ENCODE measurements around the gene DCST2.

The DCST2 gene

DNA sequence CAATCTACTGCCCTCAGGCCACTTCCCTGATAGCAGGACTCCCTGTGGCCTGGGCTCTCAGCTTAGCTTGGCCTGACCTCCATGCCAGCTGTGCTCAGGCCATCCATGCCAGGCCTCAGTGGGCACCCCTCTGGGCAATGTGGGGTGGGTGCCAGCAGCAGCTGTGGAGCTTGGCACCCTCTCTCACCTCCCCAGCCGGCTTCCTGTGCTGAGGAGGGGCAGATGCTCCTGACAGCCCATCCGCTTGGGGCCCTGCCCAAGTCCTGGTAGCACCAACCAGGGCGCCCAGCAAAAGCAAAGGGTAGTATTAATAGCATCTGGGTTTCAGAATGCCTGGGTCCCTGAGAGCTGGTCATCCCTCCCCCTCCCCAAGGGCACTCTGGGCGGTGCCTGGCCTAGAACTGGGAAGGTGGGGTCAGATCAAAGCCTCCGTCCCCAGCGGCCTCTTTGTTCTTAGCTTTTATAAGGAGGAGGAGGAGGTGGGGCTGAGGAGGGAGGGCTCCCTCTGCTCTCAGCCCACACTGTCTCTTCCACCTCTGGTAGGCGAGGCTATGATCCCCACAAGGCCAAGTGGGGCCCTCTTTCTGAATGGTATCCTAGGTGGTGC is 36.1 kb upstream of the DCST2 start:
- DNase-seq (ENCODE audit: low read depth) = no peak

DNA sequence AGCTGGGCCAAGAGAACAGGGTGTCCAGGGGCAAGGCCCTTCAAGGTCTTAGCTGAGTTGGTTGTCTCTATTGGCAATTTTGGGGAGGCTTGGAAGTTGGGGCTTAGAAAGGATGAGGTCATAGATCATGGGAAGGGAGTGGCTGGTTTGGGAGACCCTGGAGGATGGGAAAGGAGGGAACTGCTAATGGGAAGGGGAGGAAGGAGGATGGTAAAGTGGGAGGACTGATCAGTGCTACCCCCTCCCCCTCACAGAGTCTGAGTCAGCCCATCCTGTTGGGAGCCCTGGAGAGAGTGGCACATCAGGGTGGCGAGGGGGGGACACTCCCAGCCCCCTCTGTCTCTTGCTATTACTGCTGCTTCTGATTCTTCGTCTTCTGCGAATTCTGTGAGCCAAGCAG is 35.0 kb upstream of the DCST2 start:
- no peak for DNase-seq (ENCODE audit: low read depth)

DNA sequence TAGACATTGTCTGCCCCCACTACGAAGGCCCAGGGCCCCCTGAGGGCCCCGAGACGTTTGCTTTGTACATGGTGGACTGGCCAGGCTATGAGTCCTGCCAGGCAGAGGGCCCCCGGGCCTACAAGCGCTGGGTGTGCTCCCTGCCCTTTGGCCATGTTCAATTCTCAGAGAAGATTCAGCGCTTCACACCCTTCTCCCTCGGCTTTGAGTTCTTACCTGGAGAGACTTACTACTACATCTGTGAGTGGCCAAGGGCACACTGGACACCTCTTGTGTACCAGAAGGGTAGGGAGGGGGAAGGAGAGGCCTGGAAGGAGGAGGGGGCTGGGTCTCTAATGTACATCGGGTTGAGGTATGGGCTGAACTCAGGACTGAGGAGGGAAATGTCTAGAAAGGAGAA is 33.2 kb upstream of the DCST2 start:
- no peak for DNase-seq (ENCODE audit: low read depth)

DNA sequence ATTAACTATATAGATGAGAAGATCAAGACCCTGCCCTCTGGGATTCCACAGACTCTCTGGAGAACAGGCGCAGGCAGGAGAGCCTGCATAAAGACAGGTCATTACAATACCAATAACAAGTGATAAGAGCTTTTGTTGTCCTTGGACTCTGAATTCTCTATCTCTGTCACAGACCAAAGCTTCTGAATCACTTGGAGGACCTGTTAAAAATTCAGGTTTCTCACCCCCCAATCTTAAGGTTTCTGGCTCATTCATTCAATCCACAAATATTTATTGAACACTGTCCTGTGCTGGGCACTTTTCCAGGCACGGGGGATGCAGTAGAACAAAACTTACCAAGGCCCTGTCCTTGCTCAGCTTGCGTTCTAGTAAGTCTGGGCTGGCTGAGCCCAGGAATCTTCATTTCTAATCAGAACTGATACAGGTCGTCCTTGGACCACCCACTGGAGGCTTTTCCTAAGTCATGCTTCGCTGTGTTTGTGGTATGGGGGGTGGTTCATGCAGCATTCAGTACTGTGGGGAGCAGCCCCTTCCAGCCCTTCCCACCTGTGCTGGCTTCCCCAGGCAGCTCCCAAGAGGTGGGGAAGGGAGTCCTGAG is 31.4 kb upstream of the DCST2 start:
- no peak for DNase-seq (ENCODE audit: low read depth)

- peak; percentile 30 for DNase-seq (ENCODE audit: low read depth)
Observed at GRCh38 chr1:155064111-155064831, 30.7 kb upstream of the DCST2 start.

DNA sequence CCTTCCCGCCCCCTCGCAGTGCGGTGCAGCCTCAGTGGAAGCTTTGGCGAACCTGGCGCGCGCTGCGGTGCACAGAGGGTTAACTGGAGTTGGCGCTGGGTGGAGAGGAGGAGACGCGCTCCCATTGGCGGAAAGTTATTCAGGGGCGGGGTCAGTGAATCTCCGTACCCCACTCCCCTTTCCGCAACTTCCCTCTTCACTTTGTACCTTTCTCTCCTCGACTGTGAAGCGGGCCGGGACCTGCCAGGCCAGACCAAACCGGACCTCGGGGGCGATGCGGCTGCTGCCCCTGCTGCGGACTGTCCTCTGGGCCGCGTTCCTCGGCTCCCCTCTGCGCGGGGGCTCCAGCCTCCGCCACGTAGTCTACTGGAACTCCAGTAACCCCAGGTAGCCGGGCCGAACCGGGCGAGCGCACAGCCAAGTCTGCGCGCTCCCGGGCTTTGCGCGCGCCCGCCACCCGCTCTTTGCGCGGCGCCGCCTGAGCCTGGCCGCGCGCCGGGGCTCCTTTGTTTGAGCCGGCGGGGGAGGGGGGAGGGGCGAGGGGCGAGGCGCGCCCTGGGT is 30.0 kb upstream of the DCST2 start, which contains the start of gene EFNA4:
TSS of gene EFNA4 (plus strand) at position 191 of the 561 bp plus-strand sequence. CDS start at position 275, 84 bp downstream.
- peak; percentile 80 for DNase-seq (ENCODE audit: low read depth)

DNA sequence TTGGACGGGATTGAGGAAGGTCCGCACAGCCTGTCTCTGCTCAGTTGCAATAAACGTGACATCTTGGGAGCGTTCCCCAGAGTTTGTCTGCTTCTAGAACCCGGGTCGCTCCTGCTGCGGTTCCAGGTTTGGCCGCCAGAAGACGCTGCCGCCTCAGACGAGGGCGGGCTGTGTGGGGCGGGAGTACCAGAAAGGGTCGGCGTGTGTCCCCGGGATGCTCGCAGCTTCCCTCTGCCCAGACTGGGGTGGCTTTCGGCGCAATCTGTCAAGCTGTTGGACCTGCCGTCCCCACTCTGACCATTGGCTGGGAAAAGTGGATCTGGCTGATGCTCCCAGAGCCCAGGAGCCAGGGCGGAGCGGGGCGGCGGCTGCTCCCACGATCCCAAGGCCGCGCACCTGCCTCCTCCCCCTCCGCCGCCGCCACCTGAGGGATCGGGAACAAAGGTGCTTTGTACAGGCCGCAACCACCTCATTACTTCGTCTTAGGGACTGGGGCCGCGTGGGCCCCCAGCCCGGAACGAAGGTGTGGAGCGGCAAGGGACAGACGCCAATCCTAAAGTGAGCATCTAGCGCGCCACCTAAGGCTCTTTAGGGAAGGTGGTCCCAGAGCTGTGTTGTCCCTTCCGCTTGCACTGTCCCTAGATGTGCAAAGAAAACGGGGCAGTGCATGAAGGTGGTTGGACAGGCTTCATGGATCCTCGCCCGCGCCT is 29.3 kb upstream of the DCST2 start:
- no peak for DNase-seq (ENCODE audit: low read depth)

GRCh38 chr1:155062151-155062686 is 28.6 kb upstream of the DCST2 start:
- no peak for DNase-seq (ENCODE audit: low read depth)

- peak; percentile 77 for DNase-seq (ENCODE audit: low read depth)
Observed at GRCh38 chr1:155061381-155062150, 28.0 kb upstream of the DCST2 start.

GRCh38 chr1:155060736-155061135 is 27.2 kb upstream of the DCST2 start:
- no peak for DNase-seq (ENCODE audit: low read depth)

DNA sequence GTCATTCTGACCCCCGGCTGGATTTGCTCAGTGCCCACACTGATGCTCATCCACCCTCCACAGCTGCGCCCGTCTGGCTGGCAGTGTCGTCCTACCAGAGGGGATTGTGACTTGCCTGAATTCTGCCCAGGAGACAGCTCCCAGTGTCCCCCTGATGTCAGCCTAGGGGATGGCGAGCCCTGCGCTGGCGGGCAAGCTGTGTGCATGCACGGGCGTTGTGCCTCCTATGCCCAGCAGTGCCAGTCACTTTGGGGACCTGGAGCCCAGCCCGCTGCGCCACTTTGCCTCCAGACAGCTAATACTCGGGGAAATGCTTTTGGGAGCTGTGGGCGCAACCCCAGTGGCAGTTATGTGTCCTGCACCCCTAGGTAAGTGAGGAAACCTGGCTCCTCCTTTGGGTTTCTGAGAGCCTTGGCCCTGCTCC is 24.2 kb upstream of the DCST2 start:
- no peak for DNase-seq (ENCODE audit: low read depth)

- no peak for DNase-seq (ENCODE audit: low read depth)
Observed at GRCh38 chr1:155057104-155057503, 23.5 kb upstream of the DCST2 start.

- no peak for DNase-seq (ENCODE audit: low read depth)
Observed at GRCh38 chr1:155053531-155054105, 20.0 kb upstream of the DCST2 start.

DNA sequence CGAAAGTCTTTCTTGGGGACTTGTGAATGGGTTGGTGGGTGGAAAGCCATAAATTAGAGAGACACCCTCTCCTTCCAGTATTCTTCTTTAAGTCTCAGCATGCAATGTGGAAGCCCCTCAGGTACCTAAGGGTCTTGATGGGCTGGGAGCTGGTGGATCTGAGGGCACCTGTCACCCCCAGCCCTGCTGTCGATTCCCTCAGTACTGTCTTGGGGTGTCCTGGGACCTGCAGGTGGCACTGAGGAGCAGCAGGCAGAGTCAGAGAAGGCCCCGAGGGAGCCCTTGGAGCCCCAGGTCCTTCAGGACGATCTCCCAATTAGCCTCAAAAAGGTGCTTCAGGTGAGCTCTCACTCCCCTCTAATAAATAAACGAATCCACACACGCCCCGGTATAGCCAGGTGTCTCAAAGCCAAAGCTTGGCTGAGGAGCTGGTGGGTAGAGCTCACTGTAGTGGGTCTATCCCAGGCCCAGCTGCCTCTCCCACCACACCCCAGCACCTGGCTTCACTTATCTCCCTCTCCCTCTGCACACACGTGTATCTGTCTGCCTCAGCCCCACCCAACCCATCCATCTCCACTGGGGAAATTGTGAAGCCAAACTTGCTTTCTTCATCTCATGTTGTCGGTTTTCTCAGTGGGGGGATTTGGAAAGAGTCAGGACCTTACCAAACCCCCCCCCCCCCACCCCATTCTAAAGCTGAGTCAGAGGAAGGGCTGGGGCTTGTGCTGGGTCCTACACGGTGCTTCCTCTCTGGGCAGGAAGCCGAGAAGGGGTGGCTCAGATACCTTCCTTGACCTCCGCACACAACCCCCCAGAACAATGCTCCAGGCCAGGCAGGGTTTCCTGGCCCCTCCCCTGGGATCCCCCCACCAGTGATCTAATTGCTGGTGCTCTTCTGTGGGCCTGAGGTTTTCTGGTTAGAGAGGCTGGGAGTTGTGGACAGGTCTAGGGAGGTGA is 19.1 kb upstream of the DCST2 start:
- no peak for DNase-seq (ENCODE audit: low read depth)

DNA sequence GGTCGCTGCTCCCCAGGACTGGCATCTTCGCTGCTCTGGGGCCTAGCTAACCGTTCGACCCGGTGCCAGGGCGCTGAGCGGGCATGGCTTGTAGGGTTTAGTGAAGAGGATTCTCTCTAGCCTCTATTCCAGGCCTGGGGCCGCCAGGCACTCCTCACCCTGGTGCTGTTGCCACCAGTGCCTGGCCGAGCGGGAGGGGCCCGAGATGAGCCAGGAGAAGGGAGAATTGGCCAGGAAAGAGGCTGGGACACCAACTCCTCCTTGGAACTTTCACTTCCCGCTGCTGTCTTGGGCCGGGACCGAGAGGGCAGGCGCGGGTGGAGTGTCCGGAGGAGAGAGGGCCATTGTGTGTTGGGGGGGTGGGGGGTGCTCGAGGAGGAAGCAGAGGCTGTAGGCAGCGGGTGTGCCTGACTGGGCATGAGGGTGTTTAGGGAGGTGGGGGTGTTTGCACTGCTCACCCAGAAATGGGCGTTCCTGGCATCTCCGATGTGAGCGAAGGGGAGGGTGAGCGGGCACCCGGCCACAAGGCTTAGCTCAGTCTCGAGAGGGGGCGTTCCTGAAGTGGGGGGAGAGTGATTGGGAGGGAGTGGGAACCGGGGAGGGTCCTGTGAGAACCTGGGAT is 18.3 kb upstream of the DCST2 start:
- no peak for DNase-seq (ENCODE audit: low read depth)

DNA sequence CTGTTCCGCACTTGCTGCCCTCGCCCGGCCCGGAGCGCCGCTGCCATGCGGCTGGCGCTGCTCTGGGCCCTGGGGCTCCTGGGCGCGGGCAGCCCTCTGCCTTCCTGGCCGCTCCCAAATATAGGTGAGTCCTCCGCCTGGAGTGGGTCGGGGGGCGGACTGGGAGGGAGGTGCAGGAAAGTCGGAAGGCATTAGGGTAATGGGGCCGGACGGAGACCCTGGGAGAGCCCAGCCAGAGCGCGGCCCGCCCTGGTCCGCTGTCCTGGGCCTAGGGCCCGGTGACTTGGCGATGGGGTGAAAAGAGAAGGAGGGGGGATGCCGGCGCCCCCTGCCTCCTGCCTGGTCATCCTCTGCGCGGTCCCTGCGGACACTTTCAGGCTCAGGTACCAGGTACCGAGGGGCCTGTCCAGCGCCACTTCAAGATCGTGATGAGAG is 17.8 kb upstream of the DCST2 start:
- DNase-seq (ENCODE audit: low read depth) = no peak

- peak; percentile 46 for DNase-seq (ENCODE audit: low read depth)
Observed at GRCh38 chr1:155050560-155051341, 17.2 kb upstream of the DCST2 start, which contains the start of gene ADAM15. Gene ADAM15 (plus strand): TSS chr1:155051316. CDS start chr1:155051387, 71 bp downstream.
